Midbrain (tissue), 1 donor: ENCODE data around the gene KANSL1.
"Not testable (repeated sequence)": the region's sequence is repeated elsewhere in the genome, so short reads cannot be mapped to it uniquely, and the experiment has no call there.

Experiments used
- DNase-seq: peaks from one replicate; lab custom pipeline; 2025; lab: John Stamatoyannopoulos, UW

The KANSL1 gene

GRCh38 chr17:46037722-46038255, 155.4 kb downstream of the KANSL1 start:
- no peak for DNase-seq

DNA sequence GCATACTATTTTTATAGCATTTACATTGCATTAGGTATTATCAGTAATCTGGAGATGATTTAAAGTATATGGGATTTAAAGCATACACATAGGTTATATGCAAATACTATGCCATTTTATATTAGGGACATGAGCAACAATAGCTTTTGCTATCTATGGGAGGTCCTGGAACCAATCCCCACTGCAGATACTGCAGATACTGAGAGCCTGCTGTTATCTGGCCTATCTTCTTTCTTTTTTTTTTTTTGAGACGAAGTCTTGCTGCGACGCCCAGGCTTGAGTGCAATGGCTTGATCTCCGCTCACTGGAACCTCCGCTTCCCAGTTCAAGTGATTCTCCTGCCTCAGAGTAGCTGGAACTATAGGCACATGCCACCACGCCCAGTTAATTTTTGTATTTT, 156.7 kb downstream of the KANSL1 start:
- DNase-seq = no peak

DNA sequence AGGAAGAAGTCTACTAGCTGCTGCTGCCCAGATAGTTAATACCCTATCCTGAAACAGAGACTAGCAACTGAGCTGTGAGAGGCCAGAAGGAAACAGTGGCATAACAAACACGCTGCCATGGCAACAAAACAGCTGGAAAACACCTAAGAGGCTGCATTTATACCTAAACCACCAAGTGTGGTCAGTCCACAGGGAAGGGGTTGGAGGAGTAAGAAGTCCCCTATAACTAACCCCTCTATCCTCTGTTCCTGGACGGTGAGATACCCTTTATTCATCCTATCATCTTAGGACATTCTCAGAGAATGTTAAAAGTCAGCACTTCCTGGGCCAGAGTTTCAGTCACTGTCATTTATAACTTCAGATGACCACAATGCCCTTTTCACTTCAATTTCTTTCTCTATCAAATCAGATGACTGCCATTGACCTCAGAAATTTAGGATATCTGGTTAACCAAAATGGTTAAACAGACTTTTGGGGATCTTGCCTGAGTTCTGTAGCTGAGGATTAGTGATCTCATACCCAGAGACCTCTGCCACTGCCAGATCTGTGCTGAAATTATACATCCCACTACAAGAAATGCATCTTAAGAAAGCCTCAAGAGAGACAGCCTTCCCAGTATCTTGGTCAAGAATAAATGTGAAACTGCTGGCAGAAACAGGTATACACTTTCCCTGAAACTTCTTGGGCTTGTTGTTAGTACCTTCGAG, 158.0 kb downstream of the KANSL1 start:
- no peak for DNase-seq

DNA sequence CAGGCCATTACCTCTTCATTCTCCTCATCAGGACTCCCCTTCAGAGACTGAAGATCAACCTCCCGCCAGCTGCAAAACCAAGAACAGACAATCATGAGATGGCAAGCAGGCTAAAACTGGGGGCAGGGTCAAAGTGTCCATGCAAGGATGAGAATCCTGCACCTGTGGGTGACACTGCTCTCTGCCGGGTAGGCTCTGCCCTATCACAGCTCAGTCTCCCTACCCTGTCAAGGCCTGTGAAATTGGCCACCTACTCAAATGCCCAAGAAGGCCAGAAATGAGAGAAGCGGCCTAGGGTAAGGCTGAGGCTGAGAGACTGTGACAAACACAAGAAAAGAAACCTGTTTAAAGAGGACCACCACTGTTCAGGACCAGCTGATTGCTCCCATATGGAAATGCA, 159.8 kb downstream of the KANSL1 start:
- no peak for DNase-seq

DNA sequence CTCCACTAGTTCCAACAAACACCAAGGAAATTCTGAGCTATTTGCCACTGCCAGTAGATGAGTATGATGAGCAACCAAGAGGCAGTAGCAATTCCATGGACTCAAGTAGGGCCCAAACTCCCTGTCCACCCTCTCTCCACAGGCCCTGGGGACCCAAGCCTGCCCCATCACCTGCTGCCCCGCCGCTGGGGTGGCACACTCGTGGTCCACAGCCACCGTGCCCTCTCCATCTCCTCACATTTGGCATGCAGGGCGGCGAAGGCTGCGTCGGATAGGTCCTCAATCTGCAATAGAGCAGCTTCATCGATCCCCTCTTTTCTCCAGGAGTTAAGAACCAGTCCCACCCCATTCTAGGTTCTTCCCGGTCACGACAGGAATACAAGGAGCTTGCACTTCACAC, 160.3 kb downstream of the KANSL1 start:
- no peak for DNase-seq

- DNase-seq = no peak
Measured at GRCh38 chr17:46031920-46032319, 161.3 kb downstream of the KANSL1 start.

DNA sequence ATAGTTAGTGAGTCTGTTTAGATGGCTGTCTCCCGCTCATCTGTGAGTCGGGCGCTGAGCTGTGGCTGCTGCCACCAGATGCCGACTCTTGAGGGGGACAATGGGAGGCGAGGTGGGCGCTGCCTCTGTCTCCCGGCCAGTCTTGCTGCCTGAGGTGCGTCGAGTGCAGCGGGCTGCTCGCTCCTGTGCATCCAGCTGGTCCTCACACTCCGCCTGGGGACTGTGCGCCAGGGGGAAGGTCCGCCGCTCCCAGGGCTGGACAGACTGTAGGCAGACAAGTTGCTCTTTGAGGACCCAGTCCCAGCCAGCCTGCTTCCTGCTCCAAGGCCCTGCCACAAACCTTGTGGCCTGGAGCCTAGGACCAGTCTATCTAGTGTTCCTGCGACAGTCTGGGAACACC, 161.8 kb downstream of the KANSL1 start:
- DNase-seq = no peak

DNA sequence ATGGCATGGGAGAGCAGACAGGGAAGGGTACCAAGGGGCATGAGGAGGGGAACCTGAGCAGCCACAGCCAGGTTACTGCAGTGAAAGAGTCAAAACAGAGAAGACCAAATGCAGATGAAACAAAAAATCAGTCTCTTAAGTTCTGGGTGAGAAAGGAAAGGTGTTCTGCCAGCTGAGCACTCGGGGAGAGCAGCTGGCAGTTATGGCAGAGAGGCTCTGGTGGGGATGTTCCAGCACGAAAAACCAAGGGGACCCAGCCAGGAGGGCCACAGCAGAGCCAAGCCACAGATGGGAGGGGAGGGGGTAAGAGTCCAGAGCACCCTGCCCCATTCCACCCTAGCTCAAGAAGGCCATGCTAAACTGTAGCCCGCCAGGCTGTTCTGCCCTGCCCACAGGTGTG, 162.5 kb downstream of the KANSL1 start:
- no peak for DNase-seq

GRCh38 chr17:46029627-46030026, 163.6 kb downstream of the KANSL1 start:
- no peak for DNase-seq

GRCh38 chr17:46028981-46029565, 164.2 kb downstream of the KANSL1 start:
- DNase-seq = no peak

GRCh38 chr17:46028374-46028773, 164.9 kb downstream of the KANSL1 start:
- no peak for DNase-seq

DNA sequence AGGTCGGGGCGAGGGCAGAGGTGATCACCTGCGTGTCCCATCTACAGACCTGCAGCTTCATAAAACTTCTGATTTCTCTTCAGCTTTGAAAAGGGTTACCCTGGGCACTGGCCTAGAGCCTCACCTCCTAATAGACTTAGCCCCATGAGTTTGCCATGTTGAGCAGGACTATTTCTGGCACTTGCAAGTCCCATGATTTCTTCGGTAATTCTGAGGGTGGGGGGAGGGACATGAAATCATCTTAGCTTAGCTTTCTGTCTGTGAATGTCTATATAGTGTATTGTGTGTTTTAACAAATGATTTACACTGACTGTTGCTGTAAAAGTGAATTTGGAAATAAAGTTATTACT, 165.3 kb downstream of the KANSL1 start:
- DNase-seq = no peak

DNA sequence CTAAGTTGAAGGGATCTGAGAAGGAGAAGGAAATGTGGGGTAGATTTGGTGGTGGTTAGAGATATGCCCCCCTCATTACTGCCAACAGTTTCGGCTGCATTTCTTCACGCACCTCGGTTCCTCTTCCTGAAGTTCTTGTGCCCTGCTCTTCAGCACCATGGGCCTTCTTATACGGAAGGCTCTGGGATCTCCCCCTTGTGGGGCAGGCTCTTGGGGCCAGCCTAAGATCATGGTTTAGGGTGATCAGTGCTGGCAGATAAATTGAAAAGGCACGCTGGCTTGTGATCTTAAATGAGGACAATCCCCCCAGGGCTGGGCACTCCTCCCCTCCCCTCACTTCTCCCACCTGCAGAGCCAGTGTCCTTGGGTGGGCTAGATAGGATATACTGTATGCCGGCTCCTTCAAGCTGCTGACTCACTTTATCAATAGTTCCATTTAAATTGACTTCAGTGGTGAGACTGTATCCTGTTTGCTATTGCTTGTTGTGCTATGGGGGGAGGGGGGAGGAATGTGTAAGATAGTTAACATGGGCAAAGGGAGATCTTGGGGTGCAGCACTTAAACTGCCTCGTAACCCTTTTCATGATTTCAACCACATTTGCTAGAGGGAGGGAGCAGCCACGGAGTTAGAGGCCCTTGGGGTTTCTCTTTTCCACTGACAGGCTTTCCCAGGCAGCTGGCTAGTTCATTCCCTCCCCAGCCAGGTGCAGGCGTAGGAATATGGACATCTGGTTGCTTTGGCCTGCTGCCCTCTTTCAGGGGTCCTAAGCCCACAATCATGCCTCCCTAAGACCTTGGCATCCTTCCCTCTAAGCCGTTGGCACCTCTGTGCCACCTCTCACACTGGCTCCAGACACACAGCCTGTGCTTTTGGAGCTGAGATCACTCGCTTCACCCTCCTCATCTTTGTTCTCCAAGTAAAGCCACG, 165.9 kb downstream of the KANSL1 start:
- no peak for DNase-seq

- no peak for DNase-seq
Measured at GRCh38 chr17:46026166-46027047, 166.8 kb downstream of the KANSL1 start.

GRCh38 chr17:46025510-46026165, 167.6 kb downstream of the KANSL1 start:
- no peak for DNase-seq

GRCh38 chr17:46025060-46025459, 168.2 kb downstream of the KANSL1 start:
- DNase-seq = no peak

DNA sequence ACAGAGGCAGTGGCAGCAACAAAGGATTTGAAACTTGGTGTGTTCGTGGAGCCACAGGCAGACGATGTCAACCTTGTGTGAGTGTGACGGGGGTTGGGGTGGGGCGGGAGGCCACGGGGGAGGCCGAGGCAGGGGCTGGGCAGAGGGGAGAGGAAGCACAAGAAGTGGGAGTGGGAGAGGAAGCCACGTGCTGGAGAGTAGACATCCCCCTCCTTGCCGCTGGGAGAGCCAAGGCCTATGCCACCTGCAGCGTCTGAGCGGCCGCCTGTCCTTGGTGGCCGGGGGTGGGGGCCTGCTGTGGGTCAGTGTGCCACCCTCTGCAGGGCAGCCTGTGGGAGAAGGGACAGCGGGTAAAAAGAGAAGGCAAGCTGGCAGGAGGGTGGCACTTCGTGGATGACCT, 168.6 kb downstream of the KANSL1 start:
- no peak for DNase-seq

GRCh38 chr17:46023783-46024388, 169.3 kb downstream of the KANSL1 start:
- peak; percentile 12 for DNase-seq

- not testable (repeated sequence) for DNase-seq
Measured at GRCh38 chr17:46023366-46023765, 169.9 kb downstream of the KANSL1 start.

GRCh38 chr17:46020998-46021397, 172.2 kb downstream of the KANSL1 start:
- no peak for DNase-seq
